ENCODE results near the gene TTLL1.

DNA sequence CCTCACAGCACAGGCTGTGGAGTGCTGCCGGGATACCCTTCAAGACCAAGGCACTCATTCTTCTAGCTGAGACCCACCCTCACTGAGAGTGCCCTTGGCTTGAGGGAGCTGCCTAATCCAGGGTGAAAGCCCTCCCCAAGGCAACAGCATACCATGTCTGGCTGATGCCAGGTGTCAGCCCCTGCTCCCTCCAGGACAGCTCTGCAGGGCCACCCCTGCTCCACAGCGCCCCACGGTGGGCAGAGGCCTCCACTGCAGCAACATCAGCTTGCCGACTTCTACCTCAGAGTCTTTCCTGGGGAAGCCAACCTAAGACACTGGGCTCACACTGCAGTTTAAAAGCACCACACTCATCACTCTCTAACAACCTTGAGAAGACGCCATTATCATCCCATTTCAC is 29.0 kb downstream of the TTLL1 start:
- TF ChIP-seq POLR2AphosphoS5 (IDR thresholded peaks at IDR 0.05; ENCODE audit: low read depth, low read length) (no peak), SIN3A (IDR thresholded peaks at IDR 0.05; ENCODE audit: borderline replicate concordance, insufficient read depth, low read length) (no peak), TAF1 (IDR thresholded peaks at IDR 0.05; ENCODE audit: borderline replicate concordance, insufficient read depth, low read length) (no peak)
- TF ChIP-seq, protein P1, sequence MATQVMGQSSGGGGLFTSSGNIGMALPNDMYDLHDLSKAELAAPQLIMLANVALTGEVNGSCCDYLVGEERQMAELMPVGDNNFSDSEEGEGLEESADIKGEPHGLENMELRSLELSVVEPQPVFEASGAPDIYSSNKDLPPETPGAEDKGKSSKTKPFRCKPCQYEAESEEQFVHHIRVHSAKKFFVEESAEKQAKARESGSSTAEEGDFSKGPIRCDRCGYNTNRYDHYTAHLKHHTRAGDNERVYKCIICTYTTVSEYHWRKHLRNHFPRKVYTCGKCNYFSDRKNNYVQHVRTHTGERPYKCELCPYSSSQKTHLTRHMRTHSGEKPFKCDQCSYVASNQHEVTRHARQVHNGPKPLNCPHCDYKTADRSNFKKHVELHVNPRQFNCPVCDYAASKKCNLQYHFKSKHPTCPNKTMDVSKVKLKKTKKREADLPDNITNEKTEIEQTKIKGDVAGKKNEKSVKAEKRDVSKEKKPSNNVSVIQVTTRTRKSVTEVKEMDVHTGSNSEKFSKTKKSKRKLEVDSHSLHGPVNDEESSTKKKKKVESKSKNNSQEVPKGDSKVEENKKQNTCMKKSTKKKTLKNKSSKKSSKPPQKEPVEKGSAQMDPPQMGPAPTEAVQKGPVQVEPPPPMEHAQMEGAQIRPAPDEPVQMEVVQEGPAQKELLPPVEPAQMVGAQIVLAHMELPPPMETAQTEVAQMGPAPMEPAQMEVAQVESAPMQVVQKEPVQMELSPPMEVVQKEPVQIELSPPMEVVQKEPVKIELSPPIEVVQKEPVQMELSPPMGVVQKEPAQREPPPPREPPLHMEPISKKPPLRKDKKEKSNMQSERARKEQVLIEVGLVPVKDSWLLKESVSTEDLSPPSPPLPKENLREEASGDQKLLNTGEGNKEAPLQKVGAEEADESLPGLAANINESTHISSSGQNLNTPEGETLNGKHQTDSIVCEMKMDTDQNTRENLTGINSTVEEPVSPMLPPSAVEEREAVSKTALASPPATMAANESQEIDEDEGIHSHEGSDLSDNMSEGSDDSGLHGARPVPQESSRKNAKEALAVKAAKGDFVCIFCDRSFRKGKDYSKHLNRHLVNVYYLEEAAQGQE (IDR thresholded peaks at IDR 0.05; ENCODE audit: insufficient read depth in 1 of 2, low read depth in 2 of 2, low read length in 2 of 2), result no peak

All from PFSK-1 (cell line).